Lower leg skin (tissue), 3 donors: ENCODE measurements around the gene FAM131C.

Source experiments
- POLR2A ChIP-seq, 2 donors: fragments of 450-650 bp; IDR thresholded peaks; one replicate each; pipeline ENCODE4 v1.6.1; 2016 to 2017; ENCODE audit warnings: antibody characterized with exemption in 2 of 2, mild to moderate bottlenecking in 1 of 2, moderate library complexity in 1 of 2
- TF ChIP-seq, protein P1 (sequence below), 3 donors: fragments of 450-650 bp; IDR thresholded peaks; one replicate each; pipeline ENCODE4 v1.5.1; 2016; ENCODE audit warnings: antibody characterized with exemption in 3 of 3, mild to moderate bottlenecking in 3 of 3, moderate library complexity in 2 of 3

DNA sequence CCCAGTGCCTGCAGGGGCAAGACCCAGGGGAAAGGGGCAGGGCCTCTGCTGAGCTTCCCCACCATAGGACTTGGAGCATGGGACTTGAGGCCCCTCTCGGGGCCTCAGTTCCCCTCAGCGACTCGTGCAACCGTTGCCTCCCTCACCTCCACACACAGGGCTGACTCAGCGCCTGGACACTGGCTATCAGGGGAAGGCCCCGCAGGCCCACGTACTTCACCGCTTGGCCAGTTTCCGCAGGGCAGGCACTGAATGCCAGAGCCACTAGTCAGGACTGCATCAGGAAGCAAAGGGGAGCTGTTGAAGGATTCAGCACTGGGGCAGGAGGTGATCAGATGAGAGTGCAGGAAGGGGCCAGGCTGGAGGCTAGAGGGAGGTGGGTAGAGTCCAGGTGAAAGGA, 15.5 kb upstream of the FAM131C start:
- TF ChIP-seq POLR2A (IDR thresholded peaks at IDR 0.05) = no peak
- TF ChIP-seq, protein P1, sequence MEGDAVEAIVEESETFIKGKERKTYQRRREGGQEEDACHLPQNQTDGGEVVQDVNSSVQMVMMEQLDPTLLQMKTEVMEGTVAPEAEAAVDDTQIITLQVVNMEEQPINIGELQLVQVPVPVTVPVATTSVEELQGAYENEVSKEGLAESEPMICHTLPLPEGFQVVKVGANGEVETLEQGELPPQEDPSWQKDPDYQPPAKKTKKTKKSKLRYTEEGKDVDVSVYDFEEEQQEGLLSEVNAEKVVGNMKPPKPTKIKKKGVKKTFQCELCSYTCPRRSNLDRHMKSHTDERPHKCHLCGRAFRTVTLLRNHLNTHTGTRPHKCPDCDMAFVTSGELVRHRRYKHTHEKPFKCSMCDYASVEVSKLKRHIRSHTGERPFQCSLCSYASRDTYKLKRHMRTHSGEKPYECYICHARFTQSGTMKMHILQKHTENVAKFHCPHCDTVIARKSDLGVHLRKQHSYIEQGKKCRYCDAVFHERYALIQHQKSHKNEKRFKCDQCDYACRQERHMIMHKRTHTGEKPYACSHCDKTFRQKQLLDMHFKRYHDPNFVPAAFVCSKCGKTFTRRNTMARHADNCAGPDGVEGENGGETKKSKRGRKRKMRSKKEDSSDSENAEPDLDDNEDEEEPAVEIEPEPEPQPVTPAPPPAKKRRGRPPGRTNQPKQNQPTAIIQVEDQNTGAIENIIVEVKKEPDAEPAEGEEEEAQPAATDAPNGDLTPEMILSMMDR (IDR thresholded peaks at IDR 0.05) = no peak
